HG02588 (cell line): ENCODE results near the gene SNCG.
"Not testable (repeated sequence)": the region's sequence is repeated elsewhere in the genome, so short reads cannot be mapped to it uniquely, and the experiment has no call there.

Source experiments
- ATAC-seq: cut with Tn5 transposase; IDR thresholded peaks from one replicate; pipeline ENCODE4 v1.9.1; 2021; ENCODE audit warnings: mild to moderate bottlenecking, moderate library complexity; ENCODE audit not compliant: unreplicated experiment

The SNCG gene

DNA sequence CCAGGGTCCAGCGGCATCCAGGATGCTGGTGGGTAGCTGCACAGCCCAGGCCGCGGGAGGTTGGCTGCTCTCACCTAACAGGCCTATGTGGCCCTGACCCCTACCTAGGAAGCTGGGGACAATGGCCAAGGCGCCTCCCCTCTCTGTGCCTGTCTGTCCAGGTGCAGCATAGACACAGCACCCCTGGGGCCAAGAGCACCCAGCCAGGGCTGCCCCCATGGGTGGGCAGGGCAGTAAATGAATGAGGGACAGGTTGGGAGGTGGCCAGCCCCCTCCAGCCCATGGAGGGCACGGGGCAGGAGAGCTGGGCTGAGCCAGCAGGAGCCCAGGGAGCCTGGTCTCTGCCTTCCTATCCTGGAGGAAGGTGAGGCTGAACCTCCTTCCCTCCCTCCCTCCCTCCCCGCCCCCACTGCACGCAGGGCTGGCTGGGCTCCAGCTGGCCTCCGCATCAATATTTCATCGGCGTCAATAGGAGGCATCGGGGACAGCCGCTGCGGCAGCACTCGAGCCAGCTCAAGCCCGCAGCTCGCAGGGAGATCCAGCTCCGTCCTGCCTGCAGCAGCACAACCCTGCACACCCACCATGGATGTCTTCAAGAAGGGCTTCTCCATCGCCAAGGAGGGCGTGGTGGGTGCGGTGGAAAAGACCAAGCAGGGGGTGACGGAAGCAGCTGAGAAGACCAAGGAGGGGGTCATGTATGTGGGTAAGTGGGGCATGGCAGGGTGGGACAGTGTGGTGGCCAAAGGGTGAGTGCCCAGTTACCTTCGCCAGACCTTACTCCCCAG is at the start of gene SNCG:
Gene SNCG, plus strand, starts transcription at position 484 of the 785 bp plus-strand sequence. Its CDS starts 99 bp downstream, at position 583.
- no peak for ATAC-seq

DNA sequence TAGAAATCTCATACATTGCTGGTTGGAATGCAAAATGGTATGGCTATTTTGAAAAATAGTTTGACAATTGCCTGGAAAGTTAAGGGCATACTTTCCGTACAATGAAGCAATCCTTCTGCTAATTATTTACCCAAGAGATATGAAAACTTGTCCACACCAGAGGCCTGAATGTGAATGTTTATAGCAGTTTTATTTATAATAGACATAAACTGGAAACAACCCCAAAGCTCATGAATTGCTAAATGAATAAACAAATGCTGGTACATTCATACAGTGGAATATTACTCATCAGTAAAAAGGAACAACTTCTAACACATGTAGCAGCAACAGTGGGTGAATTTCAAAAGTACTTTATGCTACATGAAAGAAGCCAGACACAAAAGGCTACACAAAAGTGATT is 43.7 kb upstream of the SNCG start:
- ATAC-seq, result no peak

DNA sequence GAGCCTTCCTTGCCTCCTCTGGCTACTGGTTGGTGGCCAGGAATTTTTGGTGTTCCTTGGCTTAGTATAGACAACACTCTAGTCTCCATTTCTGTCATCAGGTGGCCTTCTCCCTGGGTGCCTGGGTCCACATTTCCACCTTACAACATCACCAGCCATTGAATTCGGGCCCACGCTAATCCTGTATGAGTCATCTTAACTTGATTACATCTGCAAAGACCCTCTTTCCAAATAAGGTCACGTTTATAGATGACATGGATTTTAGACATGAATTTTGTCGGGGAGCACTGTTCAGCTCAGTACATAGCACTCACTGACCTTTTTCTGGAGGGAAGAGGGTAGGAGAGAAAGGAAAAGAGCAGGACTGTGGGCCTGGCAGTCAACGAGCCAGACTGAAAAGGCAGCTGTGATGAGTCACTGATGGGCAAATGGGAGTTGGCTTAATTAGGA is 40.4 kb upstream of the SNCG start:
- ATAC-seq, result no peak

DNA sequence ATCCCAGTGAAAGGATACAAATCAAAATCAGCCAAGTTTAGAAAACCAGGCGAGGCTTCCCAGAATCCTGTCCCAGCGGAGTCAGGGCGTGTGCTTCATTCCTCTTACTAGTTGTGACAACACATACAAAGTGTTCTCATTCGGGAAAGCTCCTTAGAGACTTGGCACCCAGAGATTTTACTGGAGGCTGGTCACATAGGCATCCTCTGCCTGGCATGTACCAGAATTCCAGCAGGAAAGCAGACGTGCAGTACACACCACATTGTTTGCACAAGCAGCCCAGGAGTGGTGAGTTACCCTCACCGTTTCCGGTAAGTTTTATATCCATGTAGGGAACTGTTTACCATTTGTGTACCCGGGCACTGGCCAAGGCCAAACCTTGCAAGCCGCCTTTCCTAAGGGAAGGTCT is 35.8 kb upstream of the SNCG start:
- ATAC-seq, result no peak

DNA sequence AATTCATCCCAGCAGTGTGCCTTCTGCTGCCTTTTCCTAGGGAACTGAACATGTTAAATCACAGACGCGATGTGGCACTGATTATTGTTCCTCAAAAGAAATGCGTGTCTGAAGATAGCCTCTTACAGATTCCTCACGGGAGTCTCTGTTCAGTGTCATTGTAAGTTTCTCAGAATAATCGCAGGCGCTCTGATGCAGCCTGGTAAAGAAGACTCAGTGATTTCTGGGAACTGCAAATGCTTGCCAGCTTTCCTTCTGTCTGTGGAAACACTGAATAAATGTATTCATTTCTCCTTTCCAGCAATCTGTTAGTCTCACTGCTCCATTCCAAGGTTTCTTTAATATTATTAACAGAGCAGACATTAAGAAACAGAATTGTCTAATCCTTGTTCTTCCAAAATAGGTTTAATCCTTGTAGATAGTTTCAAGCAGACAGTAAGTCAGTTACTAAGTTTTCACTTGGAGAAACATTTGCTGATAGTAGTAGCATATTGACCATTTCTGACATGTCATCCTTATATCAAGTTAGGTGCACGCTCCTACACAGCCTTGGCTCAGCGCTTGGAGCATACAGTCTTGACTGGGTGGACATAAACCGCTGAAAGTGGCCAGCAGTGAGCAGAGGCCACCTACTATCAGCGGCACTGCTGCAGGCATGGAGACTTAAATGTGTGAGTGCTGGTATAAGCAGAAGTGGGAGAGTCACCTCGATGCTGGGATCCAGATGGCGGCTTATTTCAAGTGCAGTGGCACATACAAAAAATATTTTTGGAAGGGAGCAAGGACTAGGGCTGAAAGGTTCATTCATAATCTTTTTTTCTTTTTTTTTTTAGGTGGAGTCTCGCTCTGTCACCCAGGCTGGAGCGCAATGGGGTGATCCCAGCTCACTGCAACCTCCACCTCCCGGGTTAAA is 28.7 kb upstream of the SNCG start:
- ATAC-seq, result no peak

DNA sequence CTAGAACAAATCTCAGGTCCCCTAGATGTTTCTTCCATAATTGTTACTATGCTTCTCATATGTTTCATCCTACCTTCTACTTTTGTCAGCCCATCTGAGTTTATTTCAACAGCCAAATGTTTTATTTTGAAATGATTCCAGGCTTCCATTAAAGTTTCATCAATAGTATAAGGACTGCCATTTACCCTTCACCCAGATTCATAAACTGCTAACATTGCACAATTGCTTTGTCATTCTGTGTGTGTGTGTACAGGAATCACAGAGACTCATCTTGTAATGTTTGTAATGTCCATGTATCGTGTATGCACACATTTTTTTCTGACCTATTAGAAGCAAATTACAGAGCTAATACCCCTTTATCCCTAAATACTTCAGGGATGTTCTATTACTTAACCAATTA is 26.5 kb upstream of the SNCG start:
- no peak for ATAC-seq

DNA sequence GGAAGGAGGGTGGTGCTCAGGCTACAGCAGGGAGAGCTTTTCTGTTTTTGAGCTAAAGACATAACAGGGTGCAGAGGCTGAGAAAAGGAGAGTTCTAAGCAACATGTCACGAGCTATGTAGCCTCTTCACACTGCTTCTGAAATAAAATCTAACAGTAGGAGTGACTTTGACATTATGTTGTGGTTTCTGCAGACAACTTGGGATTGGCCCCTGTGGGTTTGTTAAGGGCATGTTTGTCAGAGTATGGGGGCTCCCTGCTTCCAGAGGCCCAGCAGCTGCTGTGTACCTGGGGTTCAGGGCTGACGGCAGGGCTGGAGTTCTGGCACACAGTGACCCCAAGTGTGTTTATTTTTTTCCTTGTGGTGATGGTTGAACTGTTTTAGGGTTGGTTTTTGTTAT is 25.7 kb upstream of the SNCG start:
- no peak for ATAC-seq

DNA sequence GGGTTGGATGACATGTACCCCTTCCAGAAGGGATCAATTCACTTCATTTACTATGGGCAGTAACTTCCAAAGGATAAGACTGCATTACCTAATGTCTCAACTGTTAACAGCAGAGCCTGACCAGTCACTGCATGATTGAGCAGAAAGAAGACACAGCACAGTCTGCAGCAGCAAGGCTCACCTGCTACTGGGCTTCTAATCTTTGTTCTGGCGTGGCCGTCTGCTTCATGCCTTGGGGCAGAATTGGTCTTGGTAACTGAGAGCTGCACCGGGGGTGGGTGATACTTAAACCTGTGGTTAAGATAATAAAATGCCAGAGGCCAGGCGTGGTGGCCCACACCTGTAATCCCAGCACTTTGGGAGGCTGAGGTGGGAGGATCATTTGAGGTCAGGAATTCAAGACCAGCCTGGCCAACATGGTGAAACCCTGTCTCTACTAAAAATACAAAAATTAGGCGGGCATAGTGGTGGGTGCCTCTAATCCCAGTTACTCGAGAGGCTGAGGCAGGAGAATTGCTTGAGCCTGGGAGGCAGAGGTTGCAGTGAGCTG is 24.2 kb upstream of the SNCG start:
- not testable (repeated sequence) for ATAC-seq

DNA sequence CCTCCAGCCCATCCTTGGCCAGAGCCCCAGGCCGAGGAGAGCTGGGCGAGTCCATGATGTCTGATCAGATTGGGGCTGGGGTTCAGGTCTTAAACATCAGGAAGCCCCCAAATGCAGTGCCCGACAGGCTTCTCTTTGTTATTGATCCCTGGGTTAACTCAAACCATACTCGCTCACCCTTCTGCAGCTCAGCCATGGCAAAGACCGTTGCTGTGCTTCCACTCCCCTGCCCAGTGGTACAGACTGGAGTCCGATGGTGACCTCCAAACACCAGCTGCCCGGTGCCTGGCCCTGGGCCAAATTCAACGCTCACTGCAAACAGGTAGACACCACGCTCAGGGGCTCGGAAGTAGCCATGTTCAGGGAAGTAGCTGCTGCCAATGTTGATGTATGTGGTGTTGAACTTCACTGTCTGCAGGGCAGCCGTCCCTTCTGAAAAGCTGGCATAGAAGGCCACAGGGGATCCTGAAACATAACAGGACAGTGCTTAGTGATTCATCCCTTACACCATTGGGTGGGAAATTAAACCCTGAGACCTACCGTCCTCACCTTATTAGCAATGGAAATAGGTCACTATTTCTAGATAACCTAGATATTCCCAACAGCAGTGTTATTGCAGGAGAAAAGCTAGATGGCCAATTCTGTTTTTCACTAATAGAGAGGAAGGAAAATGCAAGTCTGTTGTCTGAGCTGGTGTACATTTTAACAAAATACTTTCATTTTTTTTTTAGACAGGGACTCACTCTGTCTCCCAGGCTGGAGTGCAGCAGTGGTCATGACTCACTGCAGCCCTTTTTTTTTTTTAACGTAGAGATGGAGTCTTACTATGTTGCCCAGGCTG is 21.5 kb upstream of the SNCG start:
- ATAC-seq, result no peak

DNA sequence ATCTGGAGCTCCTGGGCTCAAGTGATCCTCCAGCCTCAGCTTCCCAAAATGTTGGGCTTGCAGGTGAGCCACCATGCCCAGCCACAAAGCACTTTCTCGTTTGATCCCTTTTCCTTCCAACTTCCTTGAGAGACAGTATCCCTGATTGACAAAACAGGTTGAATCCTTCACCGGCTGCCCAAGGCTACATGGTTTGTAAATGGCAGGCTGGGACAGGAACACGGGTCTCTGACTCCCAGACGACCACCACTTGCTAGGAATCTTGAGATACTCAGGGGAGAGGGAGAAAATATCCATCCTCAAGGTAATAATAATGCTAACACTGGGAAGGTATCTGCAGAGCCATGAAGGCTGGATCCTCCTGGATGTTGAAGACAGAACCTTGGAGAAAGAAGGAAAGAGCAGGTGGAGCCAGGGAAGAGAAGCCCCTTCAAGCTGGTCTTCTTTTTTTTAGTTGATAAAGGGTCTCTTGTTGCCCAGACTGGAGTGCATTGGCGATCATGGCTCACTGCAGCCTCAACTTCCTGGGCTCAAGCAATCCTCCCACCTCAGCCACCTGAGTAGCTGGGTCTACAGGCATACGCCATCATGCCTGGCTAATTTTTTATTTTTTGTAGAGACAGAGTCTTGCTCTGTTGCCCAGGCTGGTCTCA is 20.8 kb upstream of the SNCG start:
- ATAC-seq, result no peak

DNA sequence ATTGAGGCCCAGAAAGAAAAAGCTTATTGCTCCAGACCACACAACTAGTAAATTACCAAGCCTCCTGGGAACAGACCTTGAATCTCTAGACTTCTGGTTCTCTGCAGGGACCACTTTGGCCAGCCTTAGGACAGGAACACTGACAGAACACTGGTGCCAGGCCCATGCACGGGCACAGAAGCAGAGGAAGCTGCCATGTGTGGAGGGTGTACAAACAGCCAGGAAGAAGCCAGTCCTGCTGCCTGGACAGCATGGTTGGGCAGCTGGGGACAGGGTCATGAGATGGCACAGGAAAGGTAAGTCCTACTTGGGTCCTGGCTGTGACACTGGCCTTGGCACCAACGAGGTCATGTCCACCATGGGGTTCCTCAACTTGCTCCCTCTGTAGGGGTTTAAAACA is 20.1 kb upstream of the SNCG start:
- no peak for ATAC-seq

DNA sequence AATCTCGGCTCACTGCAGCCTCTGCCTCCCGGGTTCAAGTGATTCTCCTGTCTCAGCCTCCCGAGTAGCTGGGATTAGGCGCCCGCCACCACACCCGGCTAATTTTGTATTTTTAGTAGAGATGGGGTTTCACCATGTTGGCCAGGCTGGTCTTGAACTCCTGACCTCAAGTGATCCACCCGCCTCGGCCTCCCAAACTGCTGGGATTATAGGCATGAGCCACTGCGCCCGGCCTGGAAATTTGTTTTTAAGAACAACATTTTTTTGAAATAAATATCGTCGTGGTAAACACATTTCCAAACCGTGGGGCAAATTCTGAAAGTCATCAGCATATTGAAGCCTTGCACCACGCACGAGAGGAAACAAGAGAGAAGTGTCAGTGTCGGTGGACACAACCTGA is 18.3 kb upstream of the SNCG start:
- ATAC-seq, result not testable (repeated sequence)

DNA sequence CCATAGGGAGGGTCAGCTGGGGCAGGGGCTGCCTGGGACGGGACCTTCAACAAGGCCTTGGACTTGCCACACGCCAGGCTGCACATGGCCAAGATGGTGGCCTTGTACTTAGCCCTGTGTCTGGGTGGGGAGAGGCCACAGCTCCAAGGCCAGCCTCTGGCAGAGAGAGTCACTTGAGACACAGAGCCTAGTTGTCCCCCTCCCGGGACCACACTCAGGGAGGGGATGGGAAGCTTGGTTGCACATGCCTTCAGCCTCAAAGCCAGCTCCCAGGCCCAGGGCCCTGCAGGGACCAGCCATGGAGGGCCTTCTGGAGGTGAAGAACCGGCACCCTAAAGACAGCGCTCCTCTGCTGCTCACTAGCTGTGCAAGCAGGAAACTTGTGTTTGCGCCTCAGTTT is 17.7 kb upstream of the SNCG start:
- no peak for ATAC-seq

DNA sequence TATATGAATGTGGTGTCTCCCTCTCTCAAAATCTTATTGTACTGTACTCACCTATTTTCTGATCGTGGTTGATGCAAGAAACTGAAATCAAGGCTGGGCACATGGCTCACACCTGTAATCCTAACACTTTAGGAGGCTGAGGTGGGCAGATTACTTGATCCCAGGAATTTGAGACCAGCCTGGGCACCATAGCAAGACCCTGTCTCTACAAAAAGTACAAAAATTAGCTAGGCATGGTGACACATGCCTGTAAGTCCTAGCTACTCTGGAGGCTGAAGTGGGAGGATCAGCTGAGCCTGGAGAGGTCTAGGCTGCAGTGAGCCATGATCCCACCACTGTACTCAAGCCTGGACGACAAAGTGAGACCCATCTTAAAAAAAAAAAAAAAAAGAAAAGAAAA is 17.0 kb upstream of the SNCG start:
- ATAC-seq, result no peak

DNA sequence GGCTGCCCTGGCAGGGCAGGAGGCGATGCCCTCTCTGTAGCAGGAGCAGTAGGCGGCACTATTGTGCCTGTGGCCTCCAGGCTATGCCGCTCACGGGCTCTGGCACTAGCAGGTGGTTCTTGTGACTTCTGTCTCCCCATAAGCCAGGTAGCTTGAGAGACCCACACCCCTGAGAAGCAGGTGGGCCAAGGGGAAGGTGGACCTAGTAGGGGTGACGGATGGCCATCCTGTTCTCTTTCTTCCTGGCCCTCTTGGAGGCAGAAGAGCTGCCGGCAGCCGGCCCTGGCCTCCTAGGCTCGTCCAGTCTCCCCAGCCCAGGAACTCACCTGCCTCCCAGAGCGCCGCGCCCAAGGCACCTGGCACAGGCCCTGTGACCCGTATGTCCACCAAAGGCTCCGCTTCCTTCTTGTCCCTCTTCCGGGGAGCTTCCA is 16.4 kb upstream of the SNCG start:
- no peak for ATAC-seq

DNA sequence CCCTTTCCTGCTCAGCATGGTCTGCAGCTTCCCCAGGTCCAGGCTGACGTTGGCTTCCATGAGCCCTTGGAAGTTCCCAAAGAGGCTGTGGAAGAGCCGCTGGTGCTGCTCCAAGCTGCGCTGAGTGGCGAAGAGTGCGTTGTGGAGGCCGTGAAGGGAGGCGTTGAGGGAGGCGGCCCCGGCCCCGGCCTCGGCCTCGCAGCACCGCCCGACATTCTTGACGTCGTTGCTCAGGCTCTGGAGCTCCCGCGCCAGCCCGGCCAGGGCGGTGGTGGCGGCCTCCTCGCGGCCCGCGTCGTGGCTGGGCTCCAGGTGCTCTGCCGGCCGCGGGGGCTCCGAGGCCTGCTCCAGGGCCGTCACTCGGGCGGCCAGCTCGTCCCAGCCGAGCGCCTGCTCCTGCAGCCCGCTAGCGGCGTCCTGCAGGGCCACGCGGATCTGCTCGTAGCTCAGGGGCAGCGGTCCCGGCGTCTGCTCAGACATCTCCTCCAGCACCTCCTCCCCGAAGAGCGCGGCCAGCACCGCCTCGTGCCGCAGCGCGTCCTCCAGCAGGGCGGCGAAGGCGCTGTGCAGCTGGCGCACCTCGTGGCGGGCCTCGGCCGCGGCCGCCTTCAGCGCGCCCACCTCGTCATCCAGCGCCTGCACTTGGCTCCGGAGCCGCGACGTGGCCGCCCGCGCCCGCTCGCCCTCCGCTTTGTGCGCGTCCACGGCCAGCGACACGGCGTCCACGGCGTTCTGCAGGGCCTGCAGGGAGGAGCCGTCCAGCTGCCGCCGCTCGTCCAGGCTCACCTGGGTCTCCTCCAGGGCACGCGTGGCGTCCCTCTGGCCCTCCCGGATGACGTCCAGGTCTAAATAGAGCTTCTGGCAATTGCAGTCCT is 15.7 kb upstream of the SNCG start:
- no peak for ATAC-seq

DNA sequence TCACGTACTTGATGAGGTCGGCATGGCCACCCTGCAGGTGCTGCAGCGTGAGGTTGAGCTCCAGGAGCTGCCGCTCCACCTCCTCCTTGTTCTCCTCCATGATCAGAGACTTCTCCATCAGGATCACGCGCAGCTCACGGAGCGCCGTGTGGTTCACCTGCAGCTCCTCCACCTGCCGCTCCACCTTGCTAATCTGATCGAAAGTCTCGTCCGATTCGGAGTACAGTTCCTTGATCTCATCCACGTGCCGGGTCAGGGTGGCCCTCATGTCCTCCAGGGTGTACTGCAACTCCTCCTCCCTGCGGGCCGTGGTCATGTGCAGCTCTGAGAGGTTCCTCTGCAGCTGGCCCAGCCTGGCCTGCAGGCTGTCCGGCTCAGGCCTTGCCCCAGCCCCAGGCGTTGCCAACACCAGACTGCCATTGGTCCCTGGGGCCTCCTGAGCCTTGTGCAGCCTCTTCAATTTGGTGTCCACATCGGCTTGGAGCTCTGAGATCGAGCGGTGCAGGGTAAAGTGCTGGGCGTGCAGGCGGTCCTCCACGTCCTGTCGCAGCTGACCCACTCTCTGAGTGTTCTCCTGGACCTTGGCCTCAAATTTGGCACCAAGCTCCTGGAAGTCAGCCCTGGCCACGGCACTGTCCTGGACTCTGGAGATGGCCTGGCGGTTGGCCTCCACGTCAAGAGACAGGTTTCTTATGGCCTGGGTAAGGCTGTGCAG is 14.9 kb upstream of the SNCG start:
- ATAC-seq, result no peak

DNA sequence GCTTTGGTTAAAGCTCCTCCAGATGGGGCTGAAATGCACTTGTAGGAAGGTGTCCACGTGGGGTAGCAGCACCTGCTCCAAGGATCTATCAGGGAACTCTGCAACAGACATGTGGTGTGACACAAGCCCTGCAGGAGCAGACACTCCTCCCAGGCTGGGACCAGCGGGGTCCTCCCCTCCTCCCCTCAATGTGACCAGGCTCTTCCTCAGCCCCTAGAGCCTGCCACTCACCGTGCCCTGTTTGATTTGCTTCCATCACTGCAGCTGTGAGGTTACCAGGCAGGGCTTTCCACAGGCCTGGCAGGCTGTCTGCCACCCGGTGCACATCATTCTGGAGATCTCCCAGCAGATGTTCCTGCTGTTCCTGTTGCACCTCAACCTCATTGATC is 14.4 kb upstream of the SNCG start:
- ATAC-seq, result no peak

DNA sequence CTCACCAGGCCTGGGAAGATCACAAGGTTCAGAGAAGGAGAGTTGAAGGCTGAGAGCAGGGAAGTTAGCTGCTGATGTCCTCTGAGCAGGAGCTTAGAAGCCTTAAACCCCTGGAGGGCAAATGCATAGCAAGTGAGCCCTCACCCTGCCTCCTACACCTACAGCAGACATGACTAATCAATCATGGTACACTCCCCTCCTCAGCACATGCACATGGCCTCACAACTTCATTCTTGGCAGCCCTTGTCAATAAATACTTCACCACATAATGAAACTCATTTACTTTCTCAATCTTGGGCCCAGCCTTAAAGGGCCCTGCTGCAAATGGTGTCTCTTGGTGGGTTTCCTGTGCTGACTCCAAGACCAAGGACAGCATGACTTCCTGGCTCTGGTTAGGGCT is 13.9 kb upstream of the SNCG start:
- ATAC-seq, result no peak
